IMR-90 (cell line): ENCODE measurements around the gene MTUS2. TPM values are rescaled to one million over a fixed set of nuclear protein-coding genes. Genes with fewer than 3 reads are reported as not detected.

Source experiments
- ATAC-seq: fragments of 200-7000 bp; cut with Tn5 transposase; 2 replicates; pipeline ENCODE4 v1.9.1; 2020; ENCODE audit warnings: low read depth, mild to moderate bottlenecking, moderate library complexity
- BruUV-seq: library from RNA; stranded (reverse); fragments of 400-500 nt; replicated peaks from 2 replicates; lab custom pipeline; 2021; lab: Mats Ljungman, UMichigan
- CTCF ChIA-PET: fragments of 300-600 bp; formaldehyde crosslinking; extraction: SDS; loops from one replicate; lab custom pipeline; 2021; ENCODE audit warnings: antibody characterized with exemption; lab: Yijun Ruan, JAX
- POLR2A ChIA-PET: fragments of 300-600 bp; sonication (Branson Sonifier 250); formaldehyde crosslinking; loops from one replicate; lab custom pipeline; 2022; ENCODE audit warnings: antibody characterized with exemption; ENCODE audit not compliant: unreplicated experiment; lab: Charles Lee
- DNase-seq: peaks from one replicate; pipeline ENCODE4 v3.0.0; 2013
- H2AFZ ChIP-seq: replicated peaks from 2 replicates; pipeline ENCODE3; 2013; ENCODE audit warnings: low read length, mild to moderate bottlenecking; ENCODE audit not compliant: poor library complexity
- H2AK5ac ChIP-seq: 2 replicates; pipeline ENCODE4 v1.6.1; 2013; ENCODE audit warnings: low read depth, low read length, inconsistent platforms
- H2AK9ac ChIP-seq: replicated peaks from 2 replicates; pipeline ENCODE3; 2013; ENCODE audit warnings: mild to moderate bottlenecking, low read depth, low read length, moderate library complexity; ENCODE audit not compliant: poor library complexity
- H2BK120ac ChIP-seq: 2 replicates; pipeline ENCODE4 v1.6.1; 2013; ENCODE audit warnings: low read depth, low read length, inconsistent platforms
- H2BK15ac ChIP-seq: 3 replicates; pipeline ENCODE4 v1.6.1; 2013; ENCODE audit warnings: low read depth, low read length, inconsistent platforms
- H2BK20ac ChIP-seq: 2 replicates; pipeline ENCODE4 v1.6.1; 2013; ENCODE audit warnings: low read depth, mild to moderate bottlenecking, inconsistent platforms, low read length, moderate library complexity
- H2BK5ac ChIP-seq: 2 replicates; pipeline ENCODE4 v1.6.1; 2013; ENCODE audit warnings: mild to moderate bottlenecking, low read depth, low read length, inconsistent platforms; ENCODE audit not compliant: poor library complexity, severe bottlenecking
- H3K14ac ChIP-seq: replicated peaks from 2 replicates; pipeline ENCODE4 v1.6.1; 2013; ENCODE audit warnings: low read depth, low read length, inconsistent platforms
- H3K18ac ChIP-seq: 2 replicates; pipeline ENCODE4 v1.6.1; 2013; ENCODE audit warnings: low read depth, low read length, control low read depth
- H3K23ac ChIP-seq: 2 replicates; pipeline ENCODE4 v1.6.1; 2013; ENCODE audit warnings: low read depth, low read length, inconsistent platforms
- H3K27ac ChIP-seq: 2 replicates; pipeline ENCODE4 v1.5.1; 2013; ENCODE audit warnings: mild to moderate bottlenecking, control low read depth, low read length; ENCODE audit not compliant: insufficient read depth
- H3K27me3 ChIP-seq: 2 replicates; pipeline ENCODE4 v1.6.1; 2013; ENCODE audit warnings: low read length; ENCODE audit not compliant: control insufficient read depth, insufficient read depth
- H3K36me3 ChIP-seq: 2 replicates; pipeline ENCODE4 v1.6.1; 2013; ENCODE audit warnings: low read length, mixed read lengths; ENCODE audit not compliant: control insufficient read depth, insufficient read depth
- H3K4ac ChIP-seq: 2 replicates; pipeline ENCODE4 v1.6.1; 2013; ENCODE audit warnings: low read depth, low read length, inconsistent platforms
- H3K4me1 ChIP-seq: 2 replicates; pipeline ENCODE4 v1.6.1; 2013; ENCODE audit warnings: low read length, mixed read lengths; ENCODE audit not compliant: control insufficient read depth, insufficient read depth
- H3K4me2 ChIP-seq: 2 replicates; pipeline ENCODE4 v1.6.1; 2013; ENCODE audit warnings: low read depth, mild to moderate bottlenecking, control low read depth, low read length, moderate library complexity
- H3K4me3 ChIP-seq: 2 replicates; pipeline ENCODE4 v1.5.1; 2013; ENCODE audit warnings: low read depth, mild to moderate bottlenecking, control low read depth, low read length, moderate library complexity; ENCODE audit not compliant: insufficient read depth
- H3K56ac ChIP-seq: 2 replicates; pipeline ENCODE4 v1.6.1; 2013; ENCODE audit warnings: low read length, inconsistent platforms; ENCODE audit not compliant: insufficient read depth; ENCODE audit errors: extremely low read depth
- H3K79me1 ChIP-seq, 2 experiments: 2 replicates each; pipeline ENCODE4 v1.6.1; 2013; ENCODE audit warnings: low read length in 2 of 2, inconsistent platforms in 1 of 2, low read depth in 1 of 2
- H3K9ac ChIP-seq: 2 replicates; pipeline ENCODE4 v1.6.1; 2013; ENCODE audit warnings: low read depth, low read length, control low read depth
- H3K9me1 ChIP-seq: 2 replicates; pipeline ENCODE4 v1.6.1; 2013; ENCODE audit warnings: low read length, inconsistent platforms; ENCODE audit not compliant: insufficient read depth
- H3K9me3 ChIP-seq: 2 replicates; pipeline ENCODE4 v1.6.1; 2013; ENCODE audit warnings: low read length; ENCODE audit not compliant: control insufficient read depth, insufficient read depth
- H4K20me1 ChIP-seq: 2 replicates; pipeline ENCODE4 v1.6.1; 2013; ENCODE audit warnings: low read length, inconsistent platforms; ENCODE audit not compliant: insufficient read depth
- H4K5ac ChIP-seq: 2 replicates; pipeline ENCODE4 v1.6.1; 2013; ENCODE audit warnings: mild to moderate bottlenecking, low read depth, low read length, control low read depth
- H4K8ac ChIP-seq, 2 experiments: 2 replicates each; pipeline ENCODE4 v1.6.1; 2013; ENCODE audit warnings: low read depth in 2 of 2, low read length in 2 of 2, control low read depth in 1 of 2, inconsistent platforms in 1 of 2
- H4K91ac ChIP-seq: 2 replicates; pipeline ENCODE4 v1.6.1; 2013; ENCODE audit warnings: low read depth, low read length, inconsistent platforms; ENCODE audit not compliant: insufficient read depth
- BHLHE40 ChIP-seq: fragments of 150-350 bp; IDR thresholded peaks from 2 replicates; pipeline ENCODE4 v1.6.1; 2016; ENCODE audit warnings: mild to moderate bottlenecking, low read depth, low read length
- CEBPB ChIP-seq: IDR thresholded peaks from 2 replicates; pipeline ENCODE4 v1.6.1; 2012; ENCODE audit warnings: low read depth, low read length, improper control_type of control experiment
- CHD1 ChIP-seq: IDR thresholded peaks from 2 replicates; pipeline ENCODE4 v1.6.1; 2012; ENCODE audit warnings: low read depth, low read length, improper control_type of control experiment
- FOS ChIP-seq: fragments of 150-350 bp; IDR thresholded peaks from 2 replicates; pipeline ENCODE4 v1.6.1; 2016; ENCODE audit warnings: low read depth, low read length
- MAFK ChIP-seq: IDR thresholded peaks from 2 replicates; pipeline ENCODE4 v1.6.1; 2012; ENCODE audit warnings: low read depth, low read length, improper control_type of control experiment
- MAZ ChIP-seq: IDR thresholded peaks from 2 replicates; pipeline ENCODE4 v1.6.1; 2012; ENCODE audit warnings: low read depth, mild to moderate bottlenecking, low read length, improper control_type of control experiment, moderate library complexity, borderline replicate concordance
- MXI1 ChIP-seq: IDR thresholded peaks from 2 replicates; pipeline ENCODE4 v1.6.1; 2012; ENCODE audit warnings: low read depth, mild to moderate bottlenecking, low read length, moderate library complexity, borderline replicate concordance
- NFE2L2 ChIP-seq: fragments of 150-350 bp; IDR thresholded peaks from 2 replicates; pipeline ENCODE4 v1.6.1; 2016; ENCODE audit warnings: low read depth, mild to moderate bottlenecking, low read length
- RAD21 ChIP-seq: IDR thresholded peaks from 2 replicates; pipeline ENCODE4 v1.6.1; 2012; ENCODE audit warnings: low read length, improper control_type of control experiment
- RCOR1 ChIP-seq: IDR thresholded peaks from 2 replicates; pipeline ENCODE4 v1.6.1; 2012; ENCODE audit warnings: mild to moderate bottlenecking, low read length, improper control_type of control experiment; ENCODE audit not compliant: insufficient replicate concordance
- SMC3 ChIP-seq: fragments of 150-350 bp; IDR thresholded peaks from 2 replicates; pipeline ENCODE4 v1.6.1; 2016; ENCODE audit warnings: low read depth, mild to moderate bottlenecking, antibody characterized with exemption, low read length, moderate library complexity
- WGBS, 2 experiments: methylation state at CpG; one replicate each; pipeline versions ENCODE4 v1.1.5 to v1.1.7; 2013; ENCODE audit warnings: missing lambda C conversion rate in 2 of 2; ENCODE audit not compliant: insufficient read length in 1 of 2; ENCODE audit errors: extremely low coverage in 2 of 2; 5-methylcytosine and 5-hydroxymethylcytosine counted together
- dilution Hi-C: fragments of 300-500 bp; cut with HindIII; formaldehyde crosslinking; loops from one replicate; pipeline ENCODE4 v1.14.3; 2018; ENCODE audit warnings: low sequenced_read_pairs; ENCODE audit not compliant: unreplicated experiment
- in situ Hi-C: fragments of 300-500 bp; cut with MboI; formaldehyde crosslinking; loops from 3 replicates; pipeline ENCODE4 v1.14.3; 2019; ENCODE audit warnings: low sequenced_read_pairs, inconsistent platforms, mixed read lengths
- intact Hi-C: fragments of 100-400 bp; cut with micrococcal nuclease; formaldehyde crosslinking; loops from 2 replicates; pipeline ENCODE4 v1.10.0; 2022
- polyA plus RNA-seq, 3 experiments: library from polyadenylated mRNA; depleted of rRNA; stranded (reverse); fragments of >200 nt; gene quantifications; 2 replicates each; pipeline ENCODE4 v1.2.3, GENCODE V29; 2012; ENCODE audit warnings: low replicate concordance in 1 of 3
- total RNA-seq: library from RNA; depleted of rRNA; stranded (reverse); fragments of >200 nt; gene quantifications from 2 replicates; pipeline ENCODE4 v1.2.3, GENCODE V29; 2012
- TF ChIP-seq, protein P1 (sequence below): conservative IDR thresholded peaks from 2 replicates; pipeline ENCODE4 v1.5.1; 2012; ENCODE audit warnings: mild to moderate bottlenecking, low read depth, low read length, improper control_type of control experiment
- TF ChIP-seq, protein P2 (sequence below): fragments of 150-350 bp; IDR thresholded peaks from 2 replicates; pipeline ENCODE4 v1.6.1; 2017; ENCODE audit warnings: mild to moderate bottlenecking, antibody characterized with exemption, low read length, low read depth

Gene MTUS2
- total and polyA plus RNA-seq, 2 of the 4 experiments (the other 2 are of a cell fraction) = under 0.01 to 0.02 TPM

DNA sequence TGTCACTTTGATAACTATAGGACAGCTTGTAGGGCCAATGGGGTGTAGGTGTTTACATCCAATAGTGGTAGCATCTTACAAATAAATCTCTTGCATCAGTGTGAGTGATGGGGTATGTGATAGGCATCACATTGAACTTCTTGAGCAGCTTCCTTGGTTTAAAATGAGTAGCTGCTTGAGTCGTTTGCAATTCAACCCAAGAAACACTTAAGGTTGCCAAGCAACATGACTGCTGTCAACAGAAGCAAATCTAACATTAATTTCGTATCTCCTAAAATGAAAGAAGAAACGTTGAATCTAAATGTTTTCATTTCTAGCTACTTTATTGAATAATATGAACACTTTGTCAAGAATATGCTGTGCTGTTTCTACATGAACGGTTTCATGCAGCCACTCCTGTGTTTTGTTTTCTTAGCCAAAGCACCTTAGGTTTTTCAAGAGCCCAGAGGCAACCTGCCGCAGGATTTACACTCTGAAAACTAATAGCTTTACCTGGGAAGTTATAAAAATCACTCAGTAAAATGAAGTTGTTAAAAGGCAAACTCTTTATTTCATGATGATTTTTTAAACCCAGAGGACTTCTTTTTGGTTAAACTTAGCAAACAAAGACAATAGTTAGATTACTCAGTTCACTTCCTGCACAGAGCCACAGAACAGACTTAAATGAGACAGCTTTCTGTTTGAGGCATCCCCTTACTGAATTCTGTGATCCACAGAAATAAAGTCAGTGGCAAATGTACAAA is 305.2 kb downstream of the MTUS2 start:
- H2BK20ac ChIP-seq = no peak overlapping the region
- no peak for TF ChIP-seq CEBPB
- no peak for TF ChIP-seq RAD21
- TF ChIP-seq MXI1 = no peak
- TF ChIP-seq CHD1 = no peak
- TF ChIP-seq SMC3 = no peak
- TF ChIP-seq FOS = no peak
- no peak for TF ChIP-seq NFE2L2
- no peak for TF ChIP-seq RCOR1
- TF ChIP-seq MAZ = no peak
- TF ChIP-seq, protein P1, sequence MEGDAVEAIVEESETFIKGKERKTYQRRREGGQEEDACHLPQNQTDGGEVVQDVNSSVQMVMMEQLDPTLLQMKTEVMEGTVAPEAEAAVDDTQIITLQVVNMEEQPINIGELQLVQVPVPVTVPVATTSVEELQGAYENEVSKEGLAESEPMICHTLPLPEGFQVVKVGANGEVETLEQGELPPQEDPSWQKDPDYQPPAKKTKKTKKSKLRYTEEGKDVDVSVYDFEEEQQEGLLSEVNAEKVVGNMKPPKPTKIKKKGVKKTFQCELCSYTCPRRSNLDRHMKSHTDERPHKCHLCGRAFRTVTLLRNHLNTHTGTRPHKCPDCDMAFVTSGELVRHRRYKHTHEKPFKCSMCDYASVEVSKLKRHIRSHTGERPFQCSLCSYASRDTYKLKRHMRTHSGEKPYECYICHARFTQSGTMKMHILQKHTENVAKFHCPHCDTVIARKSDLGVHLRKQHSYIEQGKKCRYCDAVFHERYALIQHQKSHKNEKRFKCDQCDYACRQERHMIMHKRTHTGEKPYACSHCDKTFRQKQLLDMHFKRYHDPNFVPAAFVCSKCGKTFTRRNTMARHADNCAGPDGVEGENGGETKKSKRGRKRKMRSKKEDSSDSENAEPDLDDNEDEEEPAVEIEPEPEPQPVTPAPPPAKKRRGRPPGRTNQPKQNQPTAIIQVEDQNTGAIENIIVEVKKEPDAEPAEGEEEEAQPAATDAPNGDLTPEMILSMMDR = no peak
- no peak for TF ChIP-seq MAFK
- TF ChIP-seq, protein P2, sequence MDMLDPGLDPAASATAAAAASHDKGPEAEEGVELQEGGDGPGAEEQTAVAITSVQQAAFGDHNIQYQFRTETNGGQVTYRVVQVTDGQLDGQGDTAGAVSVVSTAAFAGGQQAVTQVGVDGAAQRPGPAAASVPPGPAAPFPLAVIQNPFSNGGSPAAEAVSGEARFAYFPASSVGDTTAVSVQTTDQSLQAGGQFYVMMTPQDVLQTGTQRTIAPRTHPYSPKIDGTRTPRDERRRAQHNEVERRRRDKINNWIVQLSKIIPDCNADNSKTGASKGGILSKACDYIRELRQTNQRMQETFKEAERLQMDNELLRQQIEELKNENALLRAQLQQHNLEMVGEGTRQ = no peak
- no peak for TF ChIP-seq BHLHE40
- no peak overlapping the region for H3K4me3 ChIP-seq
- H2AFZ ChIP-seq = no peak overlapping the region
- WGBS, 2 experiments = no CpG with 5 or more reads among the region's 5 CpGs
- in situ Hi-C loops = no loop called here
- H3K4ac ChIP-seq = no peak overlapping the region
- no peak overlapping the region for H3K23ac ChIP-seq
- no TSS peak for BruUV-seq
- no peaks in the 10 kb centered on the region for H4K20me1 ChIP-seq
- H4K8ac ChIP-seq = no peak overlapping the region
- intact Hi-C loops = no loop called here
- no peak overlapping the region for H2BK15ac ChIP-seq
- H3K4me2 ChIP-seq = no peak overlapping the region
- DNase-seq (no peak), ATAC-seq (no peak)
- H3K56ac ChIP-seq = no peak overlapping the region
- H3K14ac ChIP-seq = no peak overlapping the region
- ChIA-PET CTCF (no interaction called here), POLR2A (no interaction called here)
- no peaks in the 10 kb centered on the region for H3K79me1 ChIP-seq
- no peaks in the 10 kb centered on the region for H3K27me3 ChIP-seq
- no peak overlapping the region for H2AK9ac ChIP-seq
- no peak overlapping the region for H4K91ac ChIP-seq
- H3K18ac ChIP-seq = no peak overlapping the region
- H3K9ac ChIP-seq = no peak overlapping the region
- no peaks in the 10 kb centered on the region for H3K4me1 ChIP-seq
- no peak overlapping the region for H2AK5ac ChIP-seq
- H2BK5ac ChIP-seq = no peak overlapping the region
- dilution Hi-C loops = no loop called here
- no peaks in the 10 kb centered on the region for H3K9me1 ChIP-seq
- H4K5ac ChIP-seq = no peak overlapping the region
- H2BK120ac ChIP-seq = no peak overlapping the region
- H3K9me3 ChIP-seq = peaks cover 12% of the 10 kb centered on the region; the same call in 1 of the 2 replicates
- H3K36me3 ChIP-seq = no peaks in the 10 kb centered on the region
- no peak overlapping the region for H3K27ac ChIP-seq
